Measurements from ENCODE around the gene TMTC1.

DNA sequence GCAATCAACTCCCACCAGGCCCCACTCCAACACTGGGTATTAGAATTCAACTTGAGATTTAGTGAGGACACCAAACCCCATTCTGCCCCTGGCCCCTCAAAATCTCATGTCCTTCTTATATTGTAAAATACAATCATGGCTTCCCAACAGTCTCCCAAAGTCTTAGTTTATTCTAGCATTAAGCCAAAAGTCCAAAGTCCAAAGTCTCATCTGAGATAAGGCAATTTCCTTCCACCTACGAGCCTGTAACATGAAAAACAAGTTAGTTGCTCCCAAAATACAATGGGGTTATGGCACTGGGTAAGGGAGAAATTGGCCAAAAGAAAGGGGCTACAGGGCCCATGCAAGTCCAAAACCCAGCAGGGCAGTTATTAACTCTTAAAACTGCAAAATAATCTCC lies 46.6 kb upstream of the TMTC1 start:
- no peak for TF ChIP-seq CTCF (optimal IDR thresholded peaks at IDR 0.05 in 1 of 3, IDR thresholded peaks at IDR 0.05 in 1 of 3, conservative IDR thresholded peaks at IDR 0.05 in 1 of 3; ENCODE audit: extremely low read depth in 1 of 3, insufficient read depth in 2 of 3, low read length in 3 of 3)
- no peak for TF ChIP-seq EZH2 (IDR thresholded peaks at IDR 0.05; ENCODE audit: low read length)
